ENCODE data around the gene DESI1. TPM values are rescaled to one million over a fixed set of nuclear protein-coding genes. Genes with fewer than 3 reads are reported as not detected.
"Not testable (repeated sequence)": the region's sequence is repeated elsewhere in the genome, so short reads cannot be mapped to it uniquely, and the experiment has no call there.

Gene DESI1
- polyA plus RNA-seq, 4 donors: 20.4 to 30.0 (median 29.9) TPM

GRCh38 chr22:41562461-41562860 lies 58.4 kb downstream of the DESI1 start:
- DNase-seq (ENCODE audit: low read depth in 4 of 4, low spot score in 3 of 4): no peak

GRCh38 chr22:41561788-41562187 lies 59.1 kb downstream of the DESI1 start:
- no peak for DNase-seq (ENCODE audit: low read depth in 4 of 4, low spot score in 3 of 4)

GRCh38 chr22:41561335-41561734 lies 59.5 kb downstream of the DESI1 start:
- DNase-seq (ENCODE audit: low read depth in 4 of 4, low spot score in 3 of 4): no peak

- no peak for DNase-seq (ENCODE audit: low read depth in 4 of 4, low spot score in 3 of 4)
Measured at GRCh38 chr22:41560095-41560471, 60.8 kb downstream of the DESI1 start.

DNA sequence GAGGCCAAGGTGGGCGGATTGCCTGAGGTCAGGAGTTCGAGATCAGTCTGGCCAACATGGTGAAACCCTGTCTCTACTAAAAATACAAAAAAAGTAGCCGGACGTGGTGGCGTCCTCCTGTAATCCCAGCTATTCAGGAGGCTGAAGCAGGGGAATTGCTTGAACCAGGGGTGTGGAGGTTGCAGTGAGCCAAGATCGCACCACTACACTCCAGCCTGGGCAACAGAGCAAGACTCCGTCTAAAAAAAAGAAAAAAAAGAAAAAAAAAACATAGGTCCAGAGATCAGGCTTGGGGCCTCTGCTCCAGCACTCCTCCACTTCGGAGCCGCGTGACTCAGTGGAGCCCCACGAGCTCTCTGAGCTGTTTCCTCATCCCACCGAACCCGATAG lies 62.6 kb downstream of the DESI1 start:
- DNase-seq (ENCODE audit: low read depth in 4 of 4, low spot score in 3 of 4): not testable (repeated sequence)

DNA sequence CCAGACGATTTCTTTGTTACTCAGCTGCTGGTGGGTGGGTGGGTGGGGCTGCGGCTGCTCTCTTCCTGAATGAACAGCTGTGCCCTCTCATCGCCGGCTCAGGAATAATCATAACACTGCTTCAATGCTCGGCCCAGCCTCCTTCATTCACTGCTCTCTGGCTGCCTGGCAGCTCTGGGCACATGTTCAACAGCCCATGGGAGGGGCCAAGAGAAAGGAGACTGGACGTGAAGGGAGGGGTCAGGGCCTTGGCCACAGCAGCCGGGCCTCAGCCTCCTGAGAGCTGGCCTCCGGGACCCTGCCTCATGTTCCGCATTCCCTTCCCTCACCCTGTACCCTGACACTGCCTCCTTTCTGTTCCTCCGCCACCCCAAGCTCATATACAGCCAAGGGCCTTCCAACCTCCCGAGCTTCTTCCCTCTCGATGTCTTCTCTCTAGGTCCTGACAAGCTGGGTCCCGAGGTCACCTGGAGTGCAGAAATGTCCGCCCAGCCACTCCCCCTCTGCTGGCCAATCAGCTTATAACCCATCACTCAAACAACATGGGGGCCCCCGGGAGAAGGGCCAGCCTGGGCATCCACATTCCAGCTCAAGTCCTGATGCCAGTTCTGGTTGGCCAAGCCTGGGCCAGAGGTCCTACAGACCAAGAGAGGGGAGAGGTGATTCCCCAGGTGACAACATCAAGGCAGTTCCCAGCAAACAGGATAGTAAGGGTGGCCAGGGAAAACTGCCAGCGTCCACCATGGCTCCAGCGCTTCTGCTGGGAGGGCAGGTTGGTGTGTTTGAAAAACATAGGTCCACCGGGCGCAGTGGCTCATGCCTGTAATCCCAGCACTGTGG lies 63.2 kb downstream of the DESI1 start:
- no peak for DNase-seq (ENCODE audit: low read depth in 4 of 4, low spot score in 3 of 4)

GRCh38 chr22:41556561-41556960 lies 64.3 kb downstream of the DESI1 start:
- DNase-seq (ENCODE audit: low read depth in 4 of 4, low spot score in 3 of 4): no peak

GRCh38 chr22:41555325-41555982 lies 65.4 kb downstream of the DESI1 start:
- DNase-seq (ENCODE audit: low read depth in 4 of 4, low spot score in 3 of 4): no peak

DNA sequence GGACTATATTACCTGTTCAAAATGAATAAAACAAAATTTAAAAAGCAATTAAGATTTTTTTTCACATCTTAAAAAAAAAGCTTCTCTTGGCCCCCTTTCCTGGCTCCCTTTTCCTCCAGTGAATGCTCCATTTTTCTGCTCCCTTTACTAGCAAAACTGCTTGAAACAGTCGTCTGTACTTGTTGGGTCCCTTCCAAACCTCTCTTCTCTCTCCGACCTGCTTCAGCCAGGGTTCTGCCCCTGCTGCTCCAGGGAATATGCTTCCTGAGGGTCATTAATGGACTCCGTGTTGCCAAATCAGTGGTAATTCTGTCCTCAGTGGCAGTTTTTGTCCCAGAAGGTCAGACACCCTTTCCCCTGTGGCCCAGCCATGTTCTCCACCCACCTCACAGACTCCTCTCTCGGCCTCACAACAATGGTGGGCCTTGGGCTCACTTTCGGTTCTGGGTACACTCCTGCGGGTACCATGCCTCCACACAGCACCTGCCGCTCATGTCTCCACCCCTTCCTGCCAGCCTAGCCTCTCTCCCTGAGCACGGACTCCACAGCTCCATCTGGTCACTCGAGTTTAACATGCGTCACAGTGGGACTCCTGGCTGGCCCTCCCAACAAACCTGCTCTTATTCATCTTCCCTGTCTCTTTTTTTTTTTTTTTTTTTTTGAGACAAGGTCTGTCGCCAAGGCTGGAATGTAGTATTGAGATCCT lies 68.8 kb downstream of the DESI1 start:
- DNase-seq (ENCODE audit: low read depth in 4 of 4, low spot score in 3 of 4): no peak

GRCh38 chr22:41550952-41551491 lies 69.8 kb downstream of the DESI1 start:
- DNase-seq (ENCODE audit: low read depth in 4 of 4, low spot score in 3 of 4): no peak

DNA sequence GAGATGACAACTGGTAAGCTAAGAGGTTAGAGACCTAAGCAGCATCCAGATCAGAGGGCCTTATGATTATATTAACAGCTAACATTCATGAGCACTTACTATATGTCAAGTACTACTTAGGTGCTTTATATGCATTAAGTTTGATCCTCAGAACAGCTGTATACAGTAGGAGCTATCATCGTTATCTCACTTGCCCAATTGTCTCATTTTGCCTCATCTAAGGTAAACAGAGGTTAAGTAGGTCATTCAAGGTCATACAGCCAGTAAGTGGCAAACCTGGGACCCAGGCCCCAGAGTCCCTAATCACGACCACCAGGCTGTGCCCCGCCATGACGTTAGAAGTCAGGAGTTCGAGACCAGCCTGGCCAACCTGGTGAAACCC lies 72.0 kb downstream of the DESI1 start:
- no peak for DNase-seq (ENCODE audit: low read depth in 4 of 4, low spot score in 3 of 4)

Other genes with a start within 250 kb of the DESI1 start
- 10 to 100 TPM; 15.1 to 28.4 (median 17.6) TPM for gene TEF, start 239.1 kb downstream of the DESI1 start, polyA plus RNA-seq (ENCODE audit: insufficient read length in 4 of 4)
- gene TOB2, start 174.2 kb downstream of the DESI1 start, polyA plus RNA-seq (ENCODE audit: insufficient read length in 4 of 4): 10 to 100 TPM; 50.3 to 60.6 (median 57.3) TPM
- 10 to 100 TPM; 51.3 to 62.0 (median 52.4) TPM for gene PHF5A, start 152.4 kb downstream of the DESI1 start, polyA plus RNA-seq (ENCODE audit: insufficient read length in 4 of 4)
- gene ACO2, start 151.9 kb downstream of the DESI1 start, polyA plus RNA-seq (ENCODE audit: insufficient read length in 4 of 4): 100 to 1,000 TPM in 3 of 4 donors, 10 to 100 TPM in 1; 51.0 to 149 (median 121) TPM
- 10 to 100 TPM; 25.7 to 30.5 (median 30.2) TPM for gene POLR3H, start 76.6 kb downstream of the DESI1 start, polyA plus RNA-seq (ENCODE audit: insufficient read length in 4 of 4)
- gene CSDC2, start 60.0 kb downstream of the DESI1 start, polyA plus RNA-seq (ENCODE audit: insufficient read length in 4 of 4): 1 to 10 TPM; 4.3 to 8.4 (median 7.3) TPM
- 10 to 100 TPM; 31.5 to 57.3 (median 46.3) TPM for gene PMM1, start 31.2 kb downstream of the DESI1 start, polyA plus RNA-seq (ENCODE audit: insufficient read length in 4 of 4)
- 100 to 1,000 TPM; 262 to 392 (median 362) TPM for gene XRCC6, start 252 bp upstream of the DESI1 start, polyA plus RNA-seq (ENCODE audit: insufficient read length in 4 of 4)
- gene SNU13, start 67.8 kb upstream of the DESI1 start, polyA plus RNA-seq (ENCODE audit: insufficient read length in 4 of 4): 100 to 1,000 TPM; 129 to 157 (median 144) TPM
- 1 to 10 TPM; 2.2 to 3.4 (median 3.1) TPM for gene MEI1, start 78.5 kb upstream of the DESI1 start, polyA plus RNA-seq (ENCODE audit: insufficient read length in 4 of 4)
- 10 to 100 TPM in 1 of 4 donors, 1 to 10 TPM in 3; 5.3 to 10.2 (median 8.2) TPM for gene CCDC134, start 179.6 kb upstream of the DESI1 start, polyA plus RNA-seq (ENCODE audit: insufficient read length in 4 of 4)
- gene SREBF2, start 212.1 kb upstream of the DESI1 start, polyA plus RNA-seq (ENCODE audit: insufficient read length in 4 of 4): 10 to 100 TPM; 76.0 to 99.1 (median 93.9) TPM